ENCODE data around the gene SORCS2.

DNA sequence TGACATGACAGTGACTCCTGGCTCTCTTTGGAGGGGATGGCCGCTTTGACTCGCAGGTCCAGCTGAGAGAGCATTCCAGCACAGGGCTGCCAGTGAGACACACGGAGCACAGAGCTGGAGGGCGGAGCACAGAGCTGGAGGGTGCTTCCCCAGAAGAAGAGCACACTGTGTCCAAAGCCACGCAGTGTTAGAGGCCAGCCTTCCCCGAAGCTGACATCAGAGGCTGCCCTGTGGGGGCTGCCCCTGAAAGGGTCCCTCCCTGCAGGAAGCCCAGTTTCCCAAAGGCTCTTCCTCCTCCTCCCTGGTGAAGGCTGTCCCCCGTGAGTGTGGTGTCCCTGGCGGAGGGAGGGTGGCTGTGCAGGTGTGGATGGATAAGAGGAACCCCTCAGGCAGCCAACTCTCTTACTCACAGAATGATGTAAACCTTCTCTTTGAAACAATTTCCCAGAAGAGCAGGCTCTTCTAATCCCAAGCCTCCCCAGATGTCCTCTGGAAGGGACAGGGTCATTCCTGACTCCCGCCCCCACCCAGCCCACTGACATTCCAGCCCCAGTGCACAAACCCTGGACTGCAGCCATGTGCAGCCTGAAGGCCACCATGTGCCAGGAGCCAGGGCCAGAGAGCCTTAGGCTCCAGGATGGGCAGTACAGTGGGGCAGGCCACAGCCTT is 189.0 kb downstream of the SORCS2 start:
- no peak for TF ChIP-seq POLR2AphosphoS5 (IDR thresholded peaks at IDR 0.05; ENCODE audit: low read depth, low read length)
- TF ChIP-seq, protein P1, sequence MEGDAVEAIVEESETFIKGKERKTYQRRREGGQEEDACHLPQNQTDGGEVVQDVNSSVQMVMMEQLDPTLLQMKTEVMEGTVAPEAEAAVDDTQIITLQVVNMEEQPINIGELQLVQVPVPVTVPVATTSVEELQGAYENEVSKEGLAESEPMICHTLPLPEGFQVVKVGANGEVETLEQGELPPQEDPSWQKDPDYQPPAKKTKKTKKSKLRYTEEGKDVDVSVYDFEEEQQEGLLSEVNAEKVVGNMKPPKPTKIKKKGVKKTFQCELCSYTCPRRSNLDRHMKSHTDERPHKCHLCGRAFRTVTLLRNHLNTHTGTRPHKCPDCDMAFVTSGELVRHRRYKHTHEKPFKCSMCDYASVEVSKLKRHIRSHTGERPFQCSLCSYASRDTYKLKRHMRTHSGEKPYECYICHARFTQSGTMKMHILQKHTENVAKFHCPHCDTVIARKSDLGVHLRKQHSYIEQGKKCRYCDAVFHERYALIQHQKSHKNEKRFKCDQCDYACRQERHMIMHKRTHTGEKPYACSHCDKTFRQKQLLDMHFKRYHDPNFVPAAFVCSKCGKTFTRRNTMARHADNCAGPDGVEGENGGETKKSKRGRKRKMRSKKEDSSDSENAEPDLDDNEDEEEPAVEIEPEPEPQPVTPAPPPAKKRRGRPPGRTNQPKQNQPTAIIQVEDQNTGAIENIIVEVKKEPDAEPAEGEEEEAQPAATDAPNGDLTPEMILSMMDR (IDR thresholded peaks at IDR 0.05; ENCODE audit: control extremely low read depth in 1 of 3, insufficient read depth in 1 of 3, low read depth in 1 of 3, low read length in 3 of 3), result peak in 1 of 3 experiments; percentile 10; a peak in 1 of 4 replicates
